HEK293 (cell line): Measurements from ENCODE around the gene ZNF280A.
A peak's percentile ranks its signal among the peaks of the same experiment; 100 is the strongest.
"Not testable (repeated sequence)": the region's sequence is repeated elsewhere in the genome, so short reads cannot be mapped to it uniquely, and the experiment has no call there.

Experiments
- CTCF ChIA-PET: fragments of 350-600 bp; formaldehyde crosslinking; extraction: SDS; loops from one replicate; lab custom pipeline; 2021; ENCODE audit warnings: antibody characterized with exemption; lab: Yijun Ruan, JAX
- POLR2A ChIA-PET: fragments of 300-600 bp; formaldehyde crosslinking; extraction: SDS; loops from one replicate; lab custom pipeline; 2020; ENCODE audit warnings: antibody characterized with exemption, inconsistent platforms; lab: Yijun Ruan, JAX
- H3K27ac ChIP-seq: fragments of 200-500 bp; sonication (Bioruptor generic); 2 replicates; pipeline ENCODE4 v1.5.1; 2014; ENCODE audit warnings: low read depth, low read length, control low read depth, inconsistent platforms; ENCODE audit errors: extremely low read depth
- H3K36me3 ChIP-seq, 2 experiments: fragments of 200-500 bp in 1 of 2; sonication (Bioruptor generic) in 1 of 2; 1 replicate in 1 of 2; 2 replicates in 1 of 2; pipeline ENCODE4 v1.5.1; 2014 to 2017; ENCODE audit warnings: inconsistent platforms in 2 of 2, low read length in 2 of 2; ENCODE audit not compliant: control insufficient read depth in 2 of 2, insufficient read depth in 1 of 2
- H3K4me1 ChIP-seq: fragments of 200-500 bp; sonication (Bioruptor generic); 2 replicates; pipeline ENCODE4 v1.5.1; 2014; ENCODE audit warnings: mild to moderate bottlenecking, low read length, inconsistent platforms; ENCODE audit not compliant: control insufficient read depth, insufficient read depth
- H3K4me3 ChIP-seq: 2 replicates; pipeline ENCODE4 v1.5.1; 2011; ENCODE audit warnings: low read depth, mild to moderate bottlenecking, control low read depth, low read length, moderate library complexity
- H3K9me3 ChIP-seq: fragments of 200-500 bp; sonication (Bioruptor generic); 2 replicates; pipeline ENCODE4 v1.5.1; 2014; ENCODE audit warnings: low read depth, low read length, inconsistent platforms; ENCODE audit not compliant: control insufficient read depth, insufficient read depth
- BCL11B ChIP-seq: fragments of 450-650 bp; formaldehyde crosslinking; IDR thresholded peaks from 2 replicates; pipeline ENCODE4 v1.5.1; 2016; ENCODE audit warnings: low read depth, missing biosample characterization, missing genetic modification characterization
- IKZF3 ChIP-seq: fragments of 450-650 bp; IDR thresholded peaks from 2 replicates; pipeline ENCODE4 v1.5.0; 2018; ENCODE audit warnings: missing biosample characterization, mild to moderate bottlenecking, missing genetic modification characterization, moderate library complexity
- KLF9 ChIP-seq: fragments of 450-650 bp; formaldehyde crosslinking; IDR thresholded peaks from 2 replicates; pipeline ENCODE4 v1.5.1; 2016; ENCODE audit warnings: missing biosample characterization, missing genetic modification characterization, low read depth
- MEIS1 ChIP-seq: sonication (generic); formaldehyde crosslinking; IDR thresholded peaks from 2 replicates; pipeline ENCODE4 v1.8.1; 2022; ENCODE audit warnings: missing genetic modification reagents, mild to moderate bottlenecking, borderline replicate concordance
- ZBTB8A ChIP-seq: fragments of 450-650 bp; formaldehyde crosslinking; IDR thresholded peaks from 2 replicates; pipeline ENCODE4 v1.5.1; 2016; ENCODE audit warnings: missing biosample characterization, missing genetic modification characterization
- ZIC2 ChIP-seq: fragments of 450-650 bp; formaldehyde crosslinking; IDR thresholded peaks from 2 replicates; pipeline ENCODE4 v1.5.1; 2016; ENCODE audit warnings: missing biosample characterization, missing genetic modification characterization
- ZNF121 ChIP-seq: fragments of 450-650 bp; formaldehyde crosslinking; IDR thresholded peaks from 2 replicates; pipeline ENCODE4 v1.5.1; 2016; ENCODE audit warnings: missing biosample characterization, missing genetic modification characterization
- ZNF211 ChIP-seq: fragments of 450-650 bp; formaldehyde crosslinking; IDR thresholded peaks from 2 replicates; pipeline ENCODE4 v1.5.1; 2016; ENCODE audit warnings: low read depth, missing biosample characterization, missing genetic modification characterization
- ZNF223 ChIP-seq: fragments of 450-650 bp; formaldehyde crosslinking; IDR thresholded peaks from 2 replicates; pipeline ENCODE4 v1.5.1; 2016; ENCODE audit warnings: missing biosample characterization, missing genetic modification characterization
- ZNF24 ChIP-seq: fragments of 450-650 bp; formaldehyde crosslinking; IDR thresholded peaks from 2 replicates; pipeline ENCODE4 v1.5.1; 2016; ENCODE audit warnings: missing biosample characterization, missing genetic modification characterization
- ZNF324 ChIP-seq: fragments of 450-650 bp; formaldehyde crosslinking; IDR thresholded peaks from 2 replicates; pipeline ENCODE4 v1.5.1; 2016; ENCODE audit warnings: missing biosample characterization, missing genetic modification characterization
- ZNF335 ChIP-seq: fragments of 450-650 bp; formaldehyde crosslinking; conservative IDR thresholded peaks from 2 replicates; pipeline ENCODE4 v1.5.1; 2016; ENCODE audit warnings: missing biosample characterization, missing genetic modification characterization
- ZNF350 ChIP-seq: fragments of 450-650 bp; formaldehyde crosslinking; IDR thresholded peaks from 2 replicates; pipeline ENCODE4 v1.5.0; 2017; ENCODE audit warnings: missing biosample characterization, mild to moderate bottlenecking, missing genetic modification characterization
- ZNF354C ChIP-seq: fragments of 450-650 bp; formaldehyde crosslinking; IDR thresholded peaks from 2 replicates; pipeline ENCODE4 v1.5.1; 2016; ENCODE audit warnings: missing biosample characterization, missing genetic modification characterization, low read depth, borderline replicate concordance
- ZNF416 ChIP-seq: fragments of 450-650 bp; formaldehyde crosslinking; IDR thresholded peaks from 2 replicates; pipeline ENCODE4 v1.5.1; 2016; ENCODE audit warnings: missing biosample characterization, missing genetic modification characterization
- ZNF501 ChIP-seq: fragments of 450-650 bp; formaldehyde crosslinking; IDR thresholded peaks from 2 replicates; pipeline ENCODE4 v1.5.1; 2016; ENCODE audit warnings: missing biosample characterization, missing genetic modification characterization
- ZNF610 ChIP-seq: fragments of 450-650 bp; formaldehyde crosslinking; IDR thresholded peaks from 2 replicates; pipeline ENCODE4 v1.5.1; 2016; ENCODE audit warnings: missing biosample characterization, missing genetic modification characterization, borderline replicate concordance
- ZNF626 ChIP-seq: fragments of 450-650 bp; sonication (Bioruptor Pico); formaldehyde crosslinking; IDR thresholded peaks from 2 replicates; pipeline ENCODE4 v1.5.1; 2018; ENCODE audit warnings: missing biosample characterization, missing genetic modification characterization, inconsistent platforms
- ZNF670 ChIP-seq: fragments of 450-650 bp; formaldehyde crosslinking; IDR thresholded peaks from 2 replicates; pipeline ENCODE4 v1.5.1; 2016; ENCODE audit warnings: missing biosample characterization, missing genetic modification characterization, low read depth
- ZNF76 ChIP-seq: fragments of 450-650 bp; formaldehyde crosslinking; IDR thresholded peaks from 2 replicates; pipeline ENCODE4; 2016; ENCODE audit warnings: low read depth, missing biosample characterization, missing genetic modification characterization, borderline replicate concordance
- ZNF837 ChIP-seq: fragments of 450-650 bp; formaldehyde crosslinking; IDR thresholded peaks from 2 replicates; pipeline ENCODE4 v1.5.1; 2016; ENCODE audit warnings: missing biosample characterization, missing genetic modification characterization
- ZSCAN16 ChIP-seq: fragments of 450-650 bp; formaldehyde crosslinking; IDR thresholded peaks from 2 replicates; pipeline ENCODE4 v1.5.1; 2016; ENCODE audit warnings: missing biosample characterization, missing genetic modification characterization
- TF ChIP-seq, protein P1 (sequence below): fragments of 450-650 bp; IDR thresholded peaks from 2 replicates; pipeline ENCODE4 v1.5.1; 2018; ENCODE audit warnings: missing biosample characterization, missing genetic modification characterization
- TF ChIP-seq, protein P2 (sequence below): fragments of 450-650 bp; formaldehyde crosslinking; IDR thresholded peaks from 2 replicates; pipeline ENCODE4 v1.5.1; 2016; ENCODE audit warnings: missing biosample characterization, missing genetic modification characterization

Gene ZNF280A

DNA sequence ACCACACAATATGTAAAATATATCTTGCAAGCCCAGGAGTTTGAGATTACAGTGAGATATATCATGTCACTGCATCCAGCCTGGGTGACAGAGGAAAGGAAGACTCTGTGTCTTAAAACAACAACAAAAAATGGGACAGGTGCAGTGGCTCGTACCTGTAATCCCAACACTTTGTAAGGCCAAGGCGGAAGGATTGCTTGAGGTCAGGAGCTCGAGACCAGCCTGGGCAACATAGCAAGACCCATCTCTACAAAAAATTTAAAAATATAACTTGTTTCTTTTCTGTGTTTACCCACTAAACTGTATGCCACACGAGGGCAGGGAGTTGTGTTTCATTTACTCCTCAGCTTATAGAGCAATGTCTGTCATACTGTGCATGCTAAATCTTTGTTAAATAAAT is 3.1 kb downstream of the ZNF280A start (continued):
- TF ChIP-seq, protein P1, sequence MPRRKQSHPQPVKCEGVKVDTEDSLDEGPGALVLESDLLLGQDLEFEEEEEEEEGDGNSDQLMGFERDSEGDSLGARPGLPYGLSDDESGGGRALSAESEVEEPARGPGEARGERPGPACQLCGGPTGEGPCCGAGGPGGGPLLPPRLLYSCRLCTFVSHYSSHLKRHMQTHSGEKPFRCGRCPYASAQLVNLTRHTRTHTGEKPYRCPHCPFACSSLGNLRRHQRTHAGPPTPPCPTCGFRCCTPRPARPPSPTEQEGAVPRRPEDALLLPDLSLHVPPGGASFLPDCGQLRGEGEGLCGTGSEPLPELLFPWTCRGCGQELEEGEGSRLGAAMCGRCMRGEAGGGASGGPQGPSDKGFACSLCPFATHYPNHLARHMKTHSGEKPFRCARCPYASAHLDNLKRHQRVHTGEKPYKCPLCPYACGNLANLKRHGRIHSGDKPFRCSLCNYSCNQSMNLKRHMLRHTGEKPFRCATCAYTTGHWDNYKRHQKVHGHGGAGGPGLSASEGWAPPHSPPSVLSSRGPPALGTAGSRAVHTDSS (tag by site-specific recombination) = no peak

DNA sequence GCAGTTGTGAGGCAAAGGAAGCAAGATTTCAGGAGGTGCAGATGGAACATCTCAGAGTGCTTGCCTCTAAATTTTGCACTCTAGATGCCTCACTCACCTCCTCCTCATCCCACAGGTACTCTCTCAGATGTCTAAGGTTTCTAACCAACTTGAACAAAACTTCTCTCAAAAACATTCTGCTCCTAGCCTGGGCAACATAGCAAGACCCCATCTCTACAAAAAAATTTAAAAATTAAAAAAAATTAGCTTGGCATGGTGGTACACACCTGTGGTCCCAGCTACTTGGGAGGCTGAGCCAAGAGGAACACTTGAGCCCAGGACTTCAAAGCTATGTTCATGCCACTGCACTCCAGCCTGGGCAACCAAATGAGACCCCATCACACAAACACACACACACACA is 4.2 kb downstream of the ZNF280A start:
- H3K36me3 ChIP-seq = no peaks in the 10 kb centered on the region
- CTCF ChIA-PET = interaction anchor here (1.3 kb wide), 1 partner anchor 14 kb away, joined by 5 read pairs; no protein-coding TSS in a partner anchor
- no peaks in the 10 kb centered on the region for H3K4me1 ChIP-seq
- TF ChIP-seq ZNF610 (tag by site-specific recombination) (no peak), ZNF121 (peak; percentile 82), ZNF626 (tag by site-specific recombination) (no peak), IKZF3 (tag by site-specific recombination) (no peak), ZNF211 (tag by site-specific recombination) (no peak)
- H3K4me3 ChIP-seq = no peak overlapping the region
- H3K27ac ChIP-seq = no peak overlapping the region
- H3K9me3 ChIP-seq = no peaks in the 10 kb centered on the region
- POLR2A ChIA-PET = no interaction called here

DNA sequence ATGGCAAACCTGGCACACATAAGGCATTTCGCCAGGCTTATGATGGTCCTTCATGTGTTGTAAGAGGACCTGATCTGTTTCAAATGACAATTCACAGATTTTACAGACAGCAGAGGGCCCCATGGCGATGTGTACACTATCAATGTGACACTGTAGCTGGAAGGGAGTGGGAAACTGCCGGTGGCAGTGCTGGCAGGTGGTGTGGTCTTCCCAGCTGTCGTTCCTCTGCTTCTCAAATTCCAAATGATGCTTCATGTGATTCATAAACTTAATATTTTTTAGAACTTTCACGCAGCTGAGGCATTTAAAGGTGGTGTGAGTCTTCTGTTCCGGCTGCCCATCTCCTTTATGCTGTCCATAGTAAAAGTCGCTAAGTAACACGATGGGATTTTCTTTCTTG is 5.6 kb downstream of the ZNF280A start:
- POLR2A ChIA-PET, H3K4me1 ChIP-seq, H3K27ac ChIP-seq, H3K4me3 ChIP-seq, H3K36me3 ChIP-seq, H3K9me3 ChIP-seq: not testable (repeated sequence)
- CTCF ChIA-PET = interaction anchor here (1.2 kb wide), 1 partner anchor 22 kb away, joined by 3 read pairs; no protein-coding TSS in a partner anchor

DNA sequence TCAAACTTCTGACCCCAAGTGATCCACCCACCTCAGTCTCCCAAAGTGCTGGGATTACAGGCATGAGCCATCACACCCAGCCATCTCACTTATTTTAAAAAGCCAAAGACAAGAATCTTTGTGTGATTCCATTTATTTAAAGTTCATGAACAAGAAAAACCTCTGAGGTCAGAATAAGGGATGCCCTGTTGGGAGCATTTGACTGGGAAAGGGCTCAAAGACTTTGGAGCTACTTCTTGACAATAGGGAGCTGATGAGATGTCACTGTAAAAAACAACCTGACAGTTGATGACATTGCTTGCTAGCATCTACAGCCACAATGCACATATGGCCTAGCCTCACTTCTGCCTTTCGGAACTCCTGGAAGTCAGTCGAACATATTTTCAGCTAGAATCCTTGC is 6.5 kb downstream of the ZNF280A start:
- ChIA-PET POLR2A (no interaction called here), CTCF (interaction anchor here (0.7 to 1.2 kb wide), 2 partner anchors 16 to 22 kb away, joined by 3 to 4 read pairs; no protein-coding TSS in a partner anchor)
- Histone ChIP-seq H3K4me3 (no peak overlapping the region), H3K27ac (no peak overlapping the region), H3K9me3 (no peaks in the 10 kb centered on the region), H3K36me3 (no peaks in the 10 kb centered on the region), H3K4me1 (no peaks in the 10 kb centered on the region)
- TF ChIP-seq ZBTB8A (no peak), ZNF24 (no peak), ZIC2 (tag by site-specific recombination) (no peak), ZNF670 (no peak), KLF9 (no peak), MEIS1 (CRISPR knock-in tag) (no peak), ZNF335 (tag by site-specific recombination) (no peak), ZNF324 (tag by site-specific recombination) (no peak)
- TF ChIP-seq, protein P2, sequence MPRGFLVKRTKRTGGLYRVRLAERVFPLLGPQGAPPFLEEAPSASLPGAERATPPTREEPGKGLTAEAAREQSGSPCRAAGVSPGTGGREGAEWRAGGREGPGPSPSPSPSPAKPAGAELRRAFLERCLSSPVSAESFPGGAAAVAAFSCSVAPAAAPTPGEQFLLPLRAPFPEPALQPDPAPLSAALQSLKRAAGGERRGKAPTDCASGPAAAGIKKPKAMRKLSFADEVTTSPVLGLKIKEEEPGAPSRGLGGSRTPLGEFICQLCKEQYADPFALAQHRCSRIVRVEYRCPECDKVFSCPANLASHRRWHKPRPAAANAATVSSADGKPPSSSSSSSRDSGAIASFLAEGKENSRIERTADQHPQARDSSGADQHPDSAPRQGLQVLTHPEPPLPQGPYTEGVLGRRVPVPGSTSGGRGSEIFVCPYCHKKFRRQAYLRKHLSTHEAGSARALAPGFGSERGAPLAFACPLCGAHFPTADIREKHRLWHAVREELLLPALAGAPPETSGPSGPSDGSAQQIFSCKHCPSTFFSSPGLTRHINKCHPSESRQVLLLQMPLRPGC (tag by site-specific recombination) = no peak

DNA sequence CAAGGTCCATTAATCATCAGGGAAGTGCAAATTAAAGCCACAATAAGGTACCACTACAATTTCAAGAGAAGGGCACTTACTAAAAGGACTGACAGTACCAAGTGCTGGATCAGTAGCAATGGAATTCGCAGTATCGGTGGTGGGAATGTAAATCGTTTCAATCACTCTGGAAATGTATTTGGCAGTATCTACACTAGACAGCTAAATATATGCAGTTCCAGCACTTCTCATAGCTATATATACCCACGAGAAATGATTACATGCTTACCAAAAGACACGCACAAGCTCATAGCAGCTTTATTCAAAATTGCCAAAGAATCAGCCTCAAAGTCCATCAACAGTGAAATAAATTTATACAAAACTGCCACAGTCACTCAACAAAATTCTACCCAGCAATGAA is 7.1 kb downstream of the ZNF280A start:
- Histone ChIP-seq H3K4me3 (no peak overlapping the region), H3K9me3 (no peaks in the 10 kb centered on the region), H3K27ac (no peak overlapping the region), H3K36me3 (no peaks in the 10 kb centered on the region), H3K4me1 (no peaks in the 10 kb centered on the region)
- no peak for TF ChIP-seq ZNF416 (tag by site-specific recombination)
- TF ChIP-seq BCL11B = no peak
- no peak for TF ChIP-seq ZSCAN16 (tag by site-specific recombination)
- no peak for TF ChIP-seq ZNF76
- no peak for TF ChIP-seq ZNF223 (tag by site-specific recombination)
- TF ChIP-seq ZNF354C (tag by site-specific recombination) = no peak
- no peak for TF ChIP-seq ZNF837
- no peak for TF ChIP-seq ZNF501 (tag by site-specific recombination)
- TF ChIP-seq ZNF350 (tag by site-specific recombination) = no peak
- POLR2A ChIA-PET = no interaction called here
- CTCF ChIA-PET = interaction anchor here (0.7 to 1.4 kb wide), 4 partner anchors 16 to 46 kb away, joined by 3 to 4 read pairs (median 4); partner anchors contain the start of gene PRAME

DNA sequence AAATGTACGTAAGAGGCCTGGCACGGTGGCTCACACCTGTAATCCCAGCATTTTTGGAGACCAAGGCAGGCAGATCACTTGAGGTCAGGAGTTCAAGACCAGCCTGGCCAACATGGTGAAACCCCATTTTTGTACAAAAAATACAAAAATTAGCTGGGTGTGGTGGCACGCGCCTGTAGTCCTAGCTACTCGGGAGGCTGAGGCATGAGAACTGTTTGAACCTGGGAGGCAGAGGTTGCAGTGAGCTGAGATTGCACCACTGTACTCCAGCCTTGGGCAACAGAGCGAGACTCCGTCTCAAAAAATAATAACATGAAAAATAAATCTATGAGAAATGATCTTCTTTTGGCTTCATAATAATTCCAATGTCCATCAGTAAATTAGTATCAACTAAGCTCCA is 9.2 kb downstream of the ZNF280A start:
- H3K27ac ChIP-seq, H3K4me1 ChIP-seq, H3K4me3 ChIP-seq, POLR2A ChIA-PET, H3K9me3 ChIP-seq: not testable (repeated sequence)
- CTCF ChIA-PET = interaction anchor here (0.6 to 1.4 kb wide), 4 partner anchors 9 to 101 kb away, joined by 3 read pairs; no protein-coding TSS in a partner anchor
- H3K36me3 ChIP-seq = peaks cover 0 to 18% of the 10 kb centered on the region in 2 experiments; a peak in 1 of 3 replicates
